C4-2B (cell line): Measurements from ENCODE around the gene MMADHC.

Experiments used
- CTCF ChIP-seq: fragments of 450-650 bp; conservative IDR thresholded peaks from 2 replicates; pipeline ENCODE4 v1.5.1; 2017; ENCODE audit warnings: mild to moderate bottlenecking
- ZFX ChIP-seq: fragments of 450-650 bp; IDR thresholded peaks from 2 replicates; pipeline ENCODE4 v1.6.1; 2017

- no peak for TF ChIP-seq CTCF
- no peak for TF ChIP-seq ZFX
These were observed 444 bp upstream of the MMADHC start for GRCh38 chr2:149587950-149588487.
